SU-DHL-6 (cell line): ENCODE results near the gene TCEAL9.
A peak's percentile ranks its signal among the peaks of the same experiment; 100 is the strongest.

Experiments
- H2AFZ ChIP-seq: fragments of 200-600 bp; sonication (generic); 2 replicates; pipeline ENCODE4 v1.6.1; 2014; ENCODE audit warnings: low read depth, mild to moderate bottlenecking, moderate library complexity, mixed read lengths, antibody characterized with exemption, low read length; ENCODE audit not compliant: severe bottlenecking
- H3F3A ChIP-seq: fragments of 200-600 bp; shearing (Covaris generic); 2 replicates; pipeline ENCODE4 v1.6.0; 2016; ENCODE audit warnings: antibody characterized with exemption, mild to moderate bottlenecking; ENCODE audit not compliant: insufficient read depth
- H3K27ac ChIP-seq: fragments of 200-600 bp; sonication (generic); 2 replicates; pipeline ENCODE4 v1.5.1; 2016; ENCODE audit warnings: low read depth, mild to moderate bottlenecking, low read length, moderate library complexity, mixed read lengths
- H3K27me3 ChIP-seq: fragments of 200-600 bp; sonication (generic), shearing (Covaris generic); 2 replicates; pipeline ENCODE4 v1.6.0; 2014; ENCODE audit warnings: mild to moderate bottlenecking, low read length
- H3K36me3 ChIP-seq: fragments of 200-600 bp; sonication (generic); 2 replicates; pipeline ENCODE4 v1.6.1; 2014; ENCODE audit warnings: mild to moderate bottlenecking, low read length, mixed read lengths
- H3K4me2 ChIP-seq: fragments of 300-600, 200-600 bp; shearing (Covaris generic), sonication (generic); 2 replicates; pipeline ENCODE4 v1.6.0; 2014; ENCODE audit warnings: low read length, low read depth, mild to moderate bottlenecking; ENCODE audit not compliant: poor library complexity, severe bottlenecking
- H3K4me3 ChIP-seq: fragments of 200-600 bp; sonication (generic); 2 replicates; pipeline ENCODE4 v1.5.1; 2014; ENCODE audit warnings: antibody characterized with exemption, low read length, mild to moderate bottlenecking, mixed read lengths; ENCODE audit not compliant: insufficient read depth, poor library complexity, severe bottlenecking
- H3K79me2 ChIP-seq: fragments of 200-600 bp; sonication (generic); 2 replicates; pipeline ENCODE4 v1.6.1; 2014; ENCODE audit warnings: mild to moderate bottlenecking, low read length, moderate library complexity; ENCODE audit not compliant: insufficient read depth
- H3K9ac ChIP-seq: fragments of 200-600 bp; sonication (generic); 2 replicates; pipeline ENCODE4 v1.7.0; 2014; ENCODE audit warnings: mild to moderate bottlenecking, low read length
- H3K9me2 ChIP-seq: fragments of 200-600 bp; sonication (generic); replicated peaks from 2 replicates; pipeline ENCODE4 v1.6.1; 2014; ENCODE audit warnings: low read length; ENCODE audit not compliant: insufficient read depth
- H3K9me3 ChIP-seq: fragments of 200-600 bp; sonication (generic); 2 replicates; pipeline ENCODE4 v1.6.1; 2014; ENCODE audit warnings: low read length, mixed read lengths; ENCODE audit not compliant: insufficient read depth
- H4K20me1 ChIP-seq: fragments of 200-600 bp; sonication (generic); 2 replicates; pipeline ENCODE4 v1.6.1; 2014; ENCODE audit warnings: low read depth, mild to moderate bottlenecking, antibody characterized with exemption, low read length, moderate library complexity, mixed read lengths
- CTCF ChIP-seq: fragments of 200-600 bp; sonication (generic); IDR thresholded peaks from one replicate; pipeline ENCODE4 v1.5.1; 2017; ENCODE audit warnings: antibody characterized with exemption, mild to moderate bottlenecking, low read length, moderate library complexity; ENCODE audit not compliant: insufficient read depth, poor library complexity, severe bottlenecking
- EZH2phosphoT487 ChIP-seq: fragments of 200-600 bp; sonication (generic), shearing (Covaris generic); conservative IDR thresholded peaks from 2 replicates; pipeline ENCODE4 v1.6.1; 2018; ENCODE audit warnings: mild to moderate bottlenecking, antibody characterized with exemption, low read length, moderate library complexity, mixed read lengths

The TCEAL9 gene

GRCh38 chrX:103338663-103339062 lies 17.6 kb upstream of the TCEAL9 start:
- H3K36me3 ChIP-seq = no peaks in the 10 kb centered on the region

GRCh38 chrX:103343105-103343504 lies 13.2 kb upstream of the TCEAL9 start:
- no peak overlapping the region for H3K27ac ChIP-seq
- H3K36me3 ChIP-seq = no peaks in the 10 kb centered on the region
- H3K9me2 ChIP-seq = no peaks in the 10 kb centered on the region
- H3K27me3 ChIP-seq = no peaks in the 10 kb centered on the region
- peak; percentile 42 for TF ChIP-seq CTCF
- TF ChIP-seq EZH2phosphoT487 = no peak
- no peaks in the 10 kb centered on the region for H4K20me1 ChIP-seq
- H3K79me2 ChIP-seq = no peaks in the 10 kb centered on the region
- no peak overlapping the region for H2AFZ ChIP-seq
- H3K9me3 ChIP-seq = no peaks in the 10 kb centered on the region
- H3K9ac ChIP-seq = no peak overlapping the region
- H3F3A ChIP-seq = no peaks in the 10 kb centered on the region
- no peak overlapping the region for H3K4me2 ChIP-seq
- H3K4me3 ChIP-seq = no peak overlapping the region

More at GRCh38 chrX:103338663-103339062, 17.6 kb upstream of the TCEAL9 start:
- H3K9me3 ChIP-seq = no peaks in the 10 kb centered on the region
- H3K9ac ChIP-seq = no peak overlapping the region
- no peak overlapping the region for H3K4me2 ChIP-seq
- no peaks in the 10 kb centered on the region for H3K79me2 ChIP-seq
- H3K9me2 ChIP-seq = no peaks in the 10 kb centered on the region
- H2AFZ ChIP-seq = no peak overlapping the region
- TF ChIP-seq EZH2phosphoT487 (no peak), CTCF (no peak)
- H3K27ac ChIP-seq = no peak overlapping the region
- no peaks in the 10 kb centered on the region for H3K27me3 ChIP-seq
- no peaks in the 10 kb centered on the region for H4K20me1 ChIP-seq
- no peaks in the 10 kb centered on the region for H3F3A ChIP-seq
- H3K4me3 ChIP-seq = no peak overlapping the region

GRCh38 chrX:103344606-103345005 lies 11.7 kb upstream of the TCEAL9 start:
- Histone ChIP-seq H3K36me3 (no peaks in the 10 kb centered on the region), H3K4me2 (no peak overlapping the region)

More at GRCh38 chrX:103344606-103345005, 11.7 kb upstream of the TCEAL9 start:
- TF ChIP-seq EZH2phosphoT487 (no peak), CTCF (no peak)
- Histone ChIP-seq H3K27ac (no peak overlapping the region), H3K9me3 (no peaks in the 10 kb centered on the region), H3K9ac (no peak overlapping the region), H3F3A (no peaks in the 10 kb centered on the region), H3K4me3 (no peak overlapping the region), H3K79me2 (no peaks in the 10 kb centered on the region), H4K20me1 (no peaks in the 10 kb centered on the region), H3K9me2 (no peaks in the 10 kb centered on the region), H2AFZ (no peak overlapping the region), H3K27me3 (no peaks in the 10 kb centered on the region)
